Measurements from ENCODE around the gene MRTO4.

GRCh38 chr1:19300211-19300610 is 48.6 kb downstream of the MRTO4 start:
- TF ChIP-seq, protein P1, sequence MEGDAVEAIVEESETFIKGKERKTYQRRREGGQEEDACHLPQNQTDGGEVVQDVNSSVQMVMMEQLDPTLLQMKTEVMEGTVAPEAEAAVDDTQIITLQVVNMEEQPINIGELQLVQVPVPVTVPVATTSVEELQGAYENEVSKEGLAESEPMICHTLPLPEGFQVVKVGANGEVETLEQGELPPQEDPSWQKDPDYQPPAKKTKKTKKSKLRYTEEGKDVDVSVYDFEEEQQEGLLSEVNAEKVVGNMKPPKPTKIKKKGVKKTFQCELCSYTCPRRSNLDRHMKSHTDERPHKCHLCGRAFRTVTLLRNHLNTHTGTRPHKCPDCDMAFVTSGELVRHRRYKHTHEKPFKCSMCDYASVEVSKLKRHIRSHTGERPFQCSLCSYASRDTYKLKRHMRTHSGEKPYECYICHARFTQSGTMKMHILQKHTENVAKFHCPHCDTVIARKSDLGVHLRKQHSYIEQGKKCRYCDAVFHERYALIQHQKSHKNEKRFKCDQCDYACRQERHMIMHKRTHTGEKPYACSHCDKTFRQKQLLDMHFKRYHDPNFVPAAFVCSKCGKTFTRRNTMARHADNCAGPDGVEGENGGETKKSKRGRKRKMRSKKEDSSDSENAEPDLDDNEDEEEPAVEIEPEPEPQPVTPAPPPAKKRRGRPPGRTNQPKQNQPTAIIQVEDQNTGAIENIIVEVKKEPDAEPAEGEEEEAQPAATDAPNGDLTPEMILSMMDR (IDR thresholded peaks at IDR 0.05; ENCODE audit: insufficient read depth, low read length, poor library complexity, severe bottlenecking): no peak
- no peak for TF ChIP-seq EZH2phosphoT487 (conservative IDR thresholded peaks at IDR 0.05; ENCODE audit: low read length)

Measured in SU-DHL-6 (cell line).